ENCODE results near the gene ZNF71. TPM values are rescaled to one million over a fixed set of nuclear protein-coding genes. Genes with fewer than 3 reads are reported as not detected.

Gene ZNF71
- 9.4 to 10.6 TPM (median 10.0 TPM) in 3 replicates for total RNA-seq
- long read RNA-seq, full-length matches to known transcripts: 27 of 31 reads
- long read RNA-seq, partial matches to known transcripts: 1 of 31 reads
- long read RNA-seq, other reads (novel, unspliced or antisense): 3 of 31 reads

DNA sequence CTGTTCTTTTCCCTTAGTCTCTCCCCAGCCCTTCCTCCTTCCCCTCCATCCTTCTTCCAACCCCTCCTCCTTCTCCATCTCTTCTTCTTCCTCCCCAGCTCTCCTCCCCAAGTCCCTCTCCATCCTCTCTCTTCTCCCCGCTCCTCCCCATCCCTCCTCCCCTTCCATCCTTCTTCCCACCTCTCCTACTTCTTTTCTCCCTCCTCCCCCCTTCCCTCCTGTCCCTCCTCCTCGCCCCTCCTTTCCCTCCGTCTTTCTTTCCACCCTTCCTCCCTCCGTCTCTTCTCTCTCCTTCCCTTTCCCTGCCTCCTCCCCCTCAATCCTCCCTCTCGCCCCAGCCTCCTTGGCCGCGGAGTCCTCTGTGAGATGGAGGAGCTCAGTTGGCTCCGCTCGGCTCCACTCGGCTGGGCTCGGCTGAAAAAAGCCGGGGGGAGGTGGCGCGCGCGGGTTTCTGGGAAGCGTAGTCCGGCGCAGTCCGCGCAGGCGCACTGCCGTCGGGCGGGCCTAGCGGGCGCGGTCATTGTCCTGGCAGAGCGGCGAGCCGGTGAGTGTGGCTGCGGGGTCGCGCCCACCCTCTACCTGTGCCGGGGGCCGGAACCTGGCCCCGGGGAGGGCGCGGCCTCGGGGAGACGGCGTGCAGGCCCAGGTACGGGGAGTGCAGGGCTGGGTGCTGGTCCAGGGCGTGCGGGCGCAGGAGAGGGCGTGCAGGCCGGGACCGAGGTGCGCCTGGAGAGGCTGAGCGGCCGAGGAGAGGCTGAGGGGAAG lies at the start of gene ZNF71:
ZNF71 (plus strand) TSS at position 520 of the 765 bp plus-strand sequence. CDS start 6,257 bp downstream, outside the sequence.
- TF ChIP-seq, protein P1, sequence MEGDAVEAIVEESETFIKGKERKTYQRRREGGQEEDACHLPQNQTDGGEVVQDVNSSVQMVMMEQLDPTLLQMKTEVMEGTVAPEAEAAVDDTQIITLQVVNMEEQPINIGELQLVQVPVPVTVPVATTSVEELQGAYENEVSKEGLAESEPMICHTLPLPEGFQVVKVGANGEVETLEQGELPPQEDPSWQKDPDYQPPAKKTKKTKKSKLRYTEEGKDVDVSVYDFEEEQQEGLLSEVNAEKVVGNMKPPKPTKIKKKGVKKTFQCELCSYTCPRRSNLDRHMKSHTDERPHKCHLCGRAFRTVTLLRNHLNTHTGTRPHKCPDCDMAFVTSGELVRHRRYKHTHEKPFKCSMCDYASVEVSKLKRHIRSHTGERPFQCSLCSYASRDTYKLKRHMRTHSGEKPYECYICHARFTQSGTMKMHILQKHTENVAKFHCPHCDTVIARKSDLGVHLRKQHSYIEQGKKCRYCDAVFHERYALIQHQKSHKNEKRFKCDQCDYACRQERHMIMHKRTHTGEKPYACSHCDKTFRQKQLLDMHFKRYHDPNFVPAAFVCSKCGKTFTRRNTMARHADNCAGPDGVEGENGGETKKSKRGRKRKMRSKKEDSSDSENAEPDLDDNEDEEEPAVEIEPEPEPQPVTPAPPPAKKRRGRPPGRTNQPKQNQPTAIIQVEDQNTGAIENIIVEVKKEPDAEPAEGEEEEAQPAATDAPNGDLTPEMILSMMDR (IDR thresholded peaks at IDR 0.05): no peak
- peak; percentile 96 for DNase-seq (ENCODE audit: low spot score)
- Mint-ChIP-seq H3K27me3 (ENCODE audit: low read depth) (no peaks in the 10 kb centered on the region), H3K4me3 (ENCODE audit: unreplicated experiment) (peak within 1 kb of the TSS; percentile 97), H3K9me3 (ENCODE audit: low read depth) (peaks cover 31% of the 10 kb centered on the region), H3K27ac (ENCODE audit: unreplicated experiment) (peak within 1 kb of the TSS; percentile 89), H3K36me3 (ENCODE audit: low read depth) (peaks cover 18% of the 10 kb centered on the region), H3K4me1 (ENCODE audit: low read depth) (peaks cover 13% of the 10 kb centered on the region)

DNA sequence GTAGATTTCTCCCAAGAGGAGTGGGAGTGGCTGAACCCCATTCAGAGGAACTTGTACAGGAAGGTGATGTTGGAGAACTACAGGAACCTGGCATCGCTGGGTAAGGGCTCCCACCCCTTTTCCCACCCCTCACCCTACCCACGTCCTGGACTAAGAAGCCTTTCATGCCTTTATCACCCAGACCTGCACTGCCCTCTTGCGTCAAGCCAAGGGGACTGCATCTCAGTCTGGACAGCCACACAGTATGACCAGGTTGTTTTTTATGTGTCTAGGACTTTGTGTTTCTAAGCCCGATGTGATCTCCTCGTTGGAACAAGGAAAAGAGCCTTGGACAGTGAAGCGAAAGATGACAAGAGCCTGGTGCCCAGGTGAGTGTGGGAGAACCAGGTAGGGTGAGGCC lies 47.6 kb upstream of the ZNF71 start:
- peaks cover 63% of the 10 kb centered on the region for H3K9me3 Mint-ChIP-seq (ENCODE audit: low read depth)
- no peak overlapping the region for H3K27ac Mint-ChIP-seq (ENCODE audit: unreplicated experiment)
- no peak for DNase-seq (ENCODE audit: low spot score)
- H3K36me3 Mint-ChIP-seq (ENCODE audit: low read depth): peaks cover 68% of the 10 kb centered on the region
- no peaks in the 10 kb centered on the region for H3K4me1 Mint-ChIP-seq (ENCODE audit: low read depth)
- no peaks in the 10 kb centered on the region for H3K27me3 Mint-ChIP-seq (ENCODE audit: low read depth)
- no peak overlapping the region for H3K4me3 Mint-ChIP-seq (ENCODE audit: unreplicated experiment)
- TF ChIP-seq, protein P1 (IDR thresholded peaks at IDR 0.05): no peak

DNA sequence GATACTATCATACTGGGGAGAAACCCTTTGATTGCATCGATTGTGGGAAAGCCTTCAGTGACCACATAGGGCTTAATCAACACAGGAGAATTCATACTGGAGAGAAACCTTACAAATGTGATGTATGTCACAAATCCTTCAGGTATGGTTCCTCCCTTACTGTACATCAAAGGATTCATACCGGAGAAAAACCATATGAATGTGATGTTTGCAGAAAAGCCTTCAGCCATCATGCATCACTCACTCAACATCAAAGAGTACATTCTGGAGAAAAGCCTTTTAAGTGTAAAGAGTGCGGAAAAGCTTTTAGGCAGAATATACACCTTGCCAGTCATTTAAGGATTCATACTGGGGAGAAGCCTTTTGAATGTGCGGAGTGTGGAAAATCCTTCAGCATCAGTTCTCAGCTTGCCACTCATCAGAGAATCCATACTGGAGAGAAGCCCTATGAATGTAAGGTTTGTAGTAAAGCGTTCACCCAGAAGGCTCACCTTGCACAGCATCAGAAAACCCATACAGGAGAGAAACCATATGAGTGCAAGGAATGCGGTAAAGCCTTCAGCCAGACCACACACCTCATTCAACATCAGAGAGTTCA lies 40.7 kb upstream of the ZNF71 start:
- H3K27me3 Mint-ChIP-seq (ENCODE audit: low read depth): no peaks in the 10 kb centered on the region
- TF ChIP-seq, protein P1 (IDR thresholded peaks at IDR 0.05): no peak
- no peaks in the 10 kb centered on the region for H3K4me1 Mint-ChIP-seq (ENCODE audit: low read depth)
- H3K9me3 Mint-ChIP-seq (ENCODE audit: low read depth): peaks cover 69% of the 10 kb centered on the region
- no peak overlapping the region for H3K4me3 Mint-ChIP-seq (ENCODE audit: unreplicated experiment)
- no peak for DNase-seq (ENCODE audit: low spot score)
- no peak overlapping the region for H3K27ac Mint-ChIP-seq (ENCODE audit: unreplicated experiment)
- H3K36me3 Mint-ChIP-seq (ENCODE audit: low read depth): peaks cover 66% of the 10 kb centered on the region

DNA sequence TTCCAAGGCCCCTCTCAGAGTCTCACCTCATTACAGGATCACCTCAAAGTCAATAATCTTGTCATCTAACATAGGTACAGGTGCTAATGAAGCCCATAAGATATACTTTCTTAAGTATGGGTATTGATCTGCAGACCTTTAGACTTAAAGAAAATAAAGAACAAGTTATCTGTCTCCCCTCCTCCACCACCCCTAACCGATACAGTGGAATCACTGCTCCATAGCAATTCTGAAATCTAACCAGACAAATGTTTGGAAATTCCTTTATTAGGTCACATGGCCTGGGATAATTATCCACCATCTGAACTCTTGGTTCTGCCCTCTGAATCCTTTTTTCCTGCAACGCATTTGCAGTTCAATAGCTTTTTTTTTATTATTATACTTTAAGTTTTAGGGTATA lies 32.3 kb upstream of the ZNF71 start:
- Mint-ChIP-seq H3K36me3 (ENCODE audit: low read depth) (peaks cover 44% of the 10 kb centered on the region), H3K4me1 (ENCODE audit: low read depth) (peaks cover 11% of the 10 kb centered on the region), H3K9me3 (ENCODE audit: low read depth) (peaks cover 82% of the 10 kb centered on the region), H3K4me3 (ENCODE audit: unreplicated experiment) (no peak overlapping the region), H3K27ac (ENCODE audit: unreplicated experiment) (no peak overlapping the region), H3K27me3 (ENCODE audit: low read depth) (no peaks in the 10 kb centered on the region)
- TF ChIP-seq, protein P1 (IDR thresholded peaks at IDR 0.05): no peak
- no peak for DNase-seq (ENCODE audit: low spot score)

DNA sequence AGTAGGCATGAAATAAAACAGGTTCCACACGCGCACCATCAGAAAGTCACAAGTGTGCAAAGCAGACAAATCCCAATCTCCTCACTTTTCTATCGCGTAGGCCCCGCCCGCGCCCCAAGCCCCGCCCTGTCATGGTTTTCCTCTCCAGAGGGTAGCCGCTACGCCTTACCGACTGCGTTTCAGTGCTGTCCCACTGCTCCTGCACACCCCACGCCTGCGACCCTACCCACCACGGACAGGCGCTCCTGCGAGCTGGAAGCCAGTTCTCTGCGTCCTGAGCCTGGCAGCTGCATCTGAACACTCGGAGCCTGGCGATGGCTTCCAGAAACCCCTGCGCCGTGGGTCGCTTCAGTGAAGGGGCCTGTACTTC lies 28.2 kb upstream of the ZNF71 start:
- TF ChIP-seq, protein P1 (IDR thresholded peaks at IDR 0.05): peak; percentile 13
- peak overlapping the region; percentile 99 for H3K4me3 Mint-ChIP-seq (ENCODE audit: unreplicated experiment)
- H3K27ac Mint-ChIP-seq (ENCODE audit: unreplicated experiment): peak overlapping the region; percentile 86
- DNase-seq (ENCODE audit: low spot score): no peak
- peaks cover 76% of the 10 kb centered on the region for H3K9me3 Mint-ChIP-seq (ENCODE audit: low read depth)
- no peaks in the 10 kb centered on the region for H3K27me3 Mint-ChIP-seq (ENCODE audit: low read depth)
- H3K36me3 Mint-ChIP-seq (ENCODE audit: low read depth): peaks cover 57% of the 10 kb centered on the region
- H3K4me1 Mint-ChIP-seq (ENCODE audit: low read depth): peaks cover 14% of the 10 kb centered on the region
